Measurements from ENCODE around the gene LLGL2.
"Not testable (repeated sequence)": the region's sequence is repeated elsewhere in the genome, so short reads cannot be mapped to it uniquely, and the experiment has no call there.

The LLGL2 gene

GRCh38 chr17:75572713-75573539 lies 47.4 kb downstream of the LLGL2 start:
- no peak for DNase-seq

DNA sequence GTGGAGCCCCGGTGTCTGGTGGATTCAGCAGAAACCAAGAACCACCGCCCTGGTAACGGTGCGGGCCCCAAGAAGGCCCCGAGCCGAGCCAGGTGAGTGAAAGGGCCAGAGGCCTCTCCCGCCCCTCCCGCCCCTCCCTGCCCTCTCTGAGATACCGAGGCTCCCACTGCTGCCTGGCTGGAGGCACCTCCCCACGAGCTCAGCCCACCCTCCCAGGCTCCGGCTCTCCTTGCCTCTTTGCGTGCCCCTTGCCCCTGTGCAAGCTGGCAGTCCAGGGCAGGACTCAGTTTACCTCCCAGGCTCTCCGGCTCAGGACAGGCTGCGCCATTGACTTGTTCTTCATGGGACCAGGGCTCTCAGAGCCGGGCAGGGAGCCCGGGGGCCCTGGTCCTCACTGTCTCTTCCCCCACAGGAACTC lies 48.1 kb downstream of the LLGL2 start:
- DNase-seq: no peak

DNA sequence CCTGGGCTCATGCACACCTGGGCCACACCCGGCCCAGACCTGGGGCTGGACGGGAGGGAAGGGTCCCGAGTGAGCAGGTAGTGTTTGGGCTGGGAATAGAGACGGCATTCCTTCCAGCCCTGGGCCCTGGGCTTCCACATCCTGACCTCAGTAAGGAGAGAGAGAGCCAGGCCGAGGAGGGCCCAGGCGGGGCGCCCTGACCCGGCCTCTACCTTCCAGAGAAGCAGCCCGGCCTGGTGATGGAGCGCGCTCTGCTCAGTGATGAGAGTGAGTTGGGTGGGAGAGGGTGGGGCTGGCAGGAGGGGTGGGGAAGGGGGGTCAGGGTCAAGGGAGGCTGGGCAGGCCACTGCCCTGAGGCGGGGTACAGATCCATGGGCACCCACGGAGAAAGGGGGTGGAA lies 48.5 kb downstream of the LLGL2 start:
- no peak for DNase-seq

GRCh38 chr17:75574404-75575036 lies 49.0 kb downstream of the LLGL2 start:
- no peak for DNase-seq

- DNase-seq: no peak
Observed at GRCh38 chr17:75575197-75575596, 49.7 kb downstream of the LLGL2 start.

GRCh38 chr17:75575728-75576127 lies 50.2 kb downstream of the LLGL2 start:
- no peak for DNase-seq

- no peak for DNase-seq
Observed at GRCh38 chr17:75576661-75577060, 51.2 kb downstream of the LLGL2 start.

DNA sequence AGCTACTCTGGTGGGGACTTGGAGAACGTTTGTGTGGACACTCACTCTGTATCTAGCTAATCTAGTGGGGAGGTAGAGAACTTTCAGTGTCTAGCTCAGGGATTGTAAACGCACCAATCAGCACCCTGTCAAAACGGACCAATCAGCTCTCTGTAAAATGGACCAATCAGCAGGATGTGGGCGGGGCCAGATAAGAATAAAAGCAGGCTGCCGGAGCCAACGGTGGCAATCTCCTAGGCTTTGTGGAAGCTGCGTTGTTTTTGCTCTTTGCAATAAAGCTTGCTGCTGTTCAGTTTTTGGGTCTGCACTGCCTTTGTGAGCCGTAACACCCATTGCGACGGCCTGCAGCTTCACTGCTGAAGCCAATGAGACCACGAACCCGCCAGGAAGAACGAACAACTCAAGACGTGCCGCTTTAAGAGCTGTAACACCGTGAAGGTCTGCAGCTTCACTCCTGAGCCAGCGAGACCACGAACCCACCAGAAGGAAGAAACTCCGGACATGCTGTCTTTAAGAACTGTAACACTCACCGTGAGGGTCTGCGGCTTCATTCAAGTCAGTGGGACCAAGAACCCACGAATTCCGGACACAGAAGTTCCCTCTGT lies 55.7 kb downstream of the LLGL2 start:
- peak; percentile 58 for DNase-seq

DNA sequence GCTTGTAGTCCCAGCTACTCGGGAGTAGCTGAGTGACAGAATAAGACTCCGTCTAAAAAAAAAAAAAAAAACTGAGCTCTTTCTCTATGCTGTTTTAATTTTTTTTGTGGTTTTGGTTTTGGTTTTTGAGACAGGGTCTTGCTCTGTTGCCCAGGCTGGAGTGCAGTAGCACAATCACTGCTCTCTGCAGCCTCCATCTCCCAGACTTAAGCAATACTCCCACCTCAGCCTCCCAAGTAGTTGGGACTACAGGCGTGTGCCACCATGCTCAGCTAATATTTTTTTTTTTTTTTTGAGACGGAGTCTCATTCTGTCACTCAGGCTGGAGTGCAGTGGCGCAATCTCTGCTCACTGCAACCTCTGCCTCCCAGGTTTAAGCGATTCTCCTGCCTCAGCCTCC lies 57.7 kb downstream of the LLGL2 start:
- not testable (repeated sequence) for DNase-seq

DNA sequence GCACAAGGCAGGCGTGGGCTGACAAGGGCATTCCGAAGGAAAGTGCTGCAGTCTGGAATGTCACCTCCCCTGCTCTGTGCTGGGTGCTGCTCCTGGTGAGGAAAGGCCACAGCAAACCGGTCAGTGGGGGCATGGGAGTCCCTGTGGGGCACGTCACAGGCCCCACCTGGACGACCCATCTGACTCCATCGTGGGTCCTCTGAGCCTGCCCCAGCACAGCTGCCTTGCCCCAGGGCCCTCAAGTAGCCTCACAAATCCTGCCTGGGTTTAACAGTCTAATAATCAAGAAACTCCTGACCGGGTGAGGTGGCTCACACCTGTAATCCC lies 59.3 kb downstream of the LLGL2 start:
- DNase-seq: no peak

- DNase-seq: peak; percentile 80
Observed at GRCh38 chr17:75587675-75588595, 62.4 kb downstream of the LLGL2 start, which contains the start of gene MYO15B. TSS of gene MYO15B (plus strand) at chr17:75587800. CDS start at chr17:75588058, 258 bp downstream.

GRCh38 chr17:75588596-75589011 lies 63.1 kb downstream of the LLGL2 start:
- DNase-seq: no peak

GRCh38 chr17:75589012-75589918 lies 63.8 kb downstream of the LLGL2 start:
- DNase-seq: peak; percentile 99

DNA sequence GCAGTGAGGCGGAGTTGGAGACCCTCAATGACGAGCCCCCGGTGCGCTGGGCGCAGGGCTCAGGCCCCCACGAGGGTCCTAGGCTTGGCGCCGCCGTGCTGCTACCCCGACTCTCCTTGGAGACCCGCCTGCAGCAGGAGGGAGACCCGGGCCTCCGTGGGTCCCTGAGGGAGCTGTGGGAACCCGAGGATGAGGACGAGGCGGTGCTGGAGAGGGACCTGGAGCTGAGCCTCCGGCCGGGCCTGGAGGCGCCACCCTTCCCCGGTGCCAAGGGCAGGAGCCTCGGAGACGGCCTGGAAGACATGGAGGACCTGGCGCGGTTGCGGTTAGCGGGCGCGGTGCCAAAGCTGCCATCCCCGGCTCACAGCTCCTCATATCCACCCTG lies 64.4 kb downstream of the LLGL2 start:
- DNase-seq: no peak

DNA sequence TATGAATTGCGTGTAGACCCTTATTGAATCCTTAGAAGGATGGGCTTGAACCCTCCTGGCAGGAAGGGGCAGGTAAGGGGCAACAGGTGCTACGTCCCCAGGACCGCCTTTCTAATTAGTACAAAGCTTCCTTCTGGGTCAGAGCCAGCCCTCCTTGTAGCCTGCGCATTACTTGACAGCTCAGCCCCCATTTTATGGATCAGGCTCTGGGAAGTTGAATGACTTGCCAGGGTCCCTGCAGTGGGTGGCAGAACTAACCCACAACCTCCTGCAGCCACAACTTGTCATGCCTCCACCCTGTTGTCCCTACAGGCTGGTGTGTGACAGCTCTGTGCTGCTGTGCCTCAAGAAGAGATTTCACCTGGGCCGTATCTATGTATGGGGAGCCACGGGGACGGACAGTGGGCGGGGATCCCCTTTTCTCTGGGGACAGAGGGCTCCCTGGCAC lies 64.8 kb downstream of the LLGL2 start:
- DNase-seq: no peak

DNA sequence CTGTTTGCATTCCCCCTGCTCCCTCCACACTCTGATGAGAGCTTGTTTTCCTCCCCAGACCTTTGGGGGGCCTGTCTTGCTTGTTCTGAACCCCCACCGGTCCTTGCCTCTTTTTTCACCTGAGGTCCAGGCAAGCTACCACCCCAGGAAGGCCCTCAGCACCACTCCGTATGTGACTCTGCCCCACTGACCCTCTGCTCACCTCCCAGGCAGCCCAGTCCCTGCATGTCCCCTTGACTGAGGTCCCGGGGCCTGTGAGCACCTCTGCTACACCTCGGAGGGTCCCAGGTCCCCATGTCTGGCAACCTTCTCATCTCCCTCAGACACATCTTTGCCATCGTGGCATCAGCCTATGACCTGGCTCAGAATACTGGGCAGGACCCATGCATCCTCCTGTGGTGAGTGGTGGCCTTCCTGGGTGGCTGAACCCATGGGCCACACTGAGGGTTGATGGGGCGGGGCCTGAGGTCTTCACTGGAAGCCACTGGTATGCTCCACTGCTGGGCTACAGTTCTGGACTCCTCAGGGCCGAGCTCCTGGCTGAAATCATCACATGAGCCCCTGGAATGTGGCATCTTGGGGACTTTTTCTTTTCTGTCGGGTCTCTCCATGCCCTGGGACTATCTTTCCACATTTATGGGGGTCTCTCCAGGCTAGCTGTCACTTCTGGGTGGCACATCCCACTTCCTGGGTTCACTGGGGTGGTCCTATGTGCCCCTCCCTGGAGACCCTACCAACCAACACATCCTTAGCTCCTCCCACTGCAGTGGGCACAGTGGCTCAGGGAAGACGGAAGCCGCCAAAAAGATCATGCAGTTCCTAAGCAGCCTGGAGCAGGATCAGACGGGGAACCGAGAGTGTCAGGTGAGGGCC lies 65.6 kb downstream of the LLGL2 start:
- no peak for DNase-seq

DNA sequence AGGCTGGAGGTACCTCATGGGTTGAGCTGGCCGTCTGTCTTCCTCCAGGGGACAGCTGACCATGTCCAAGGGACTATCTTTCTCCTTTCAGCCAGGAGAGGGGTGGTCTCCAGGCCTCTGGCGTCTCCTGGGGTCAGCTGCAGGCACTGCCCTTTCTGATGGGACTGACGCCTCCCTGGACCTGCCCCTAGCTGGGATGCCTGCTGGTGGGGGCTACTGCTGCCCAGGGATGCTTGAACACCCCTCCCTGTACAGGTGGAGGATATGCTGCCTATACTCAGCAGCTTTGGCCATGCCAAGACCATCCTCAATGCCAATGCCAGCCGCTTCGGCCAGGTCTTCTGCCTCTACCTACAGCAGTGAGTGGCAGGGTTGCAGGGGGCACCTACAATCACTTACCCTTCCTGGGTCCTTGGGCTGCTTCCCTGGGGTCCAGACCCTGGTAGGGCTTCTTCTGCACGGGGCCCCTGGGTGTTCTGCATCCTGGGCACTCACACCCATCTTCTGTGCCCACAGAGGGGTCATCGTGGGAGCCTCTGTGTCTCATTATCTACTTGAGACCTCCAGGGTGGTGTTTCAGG lies 66.3 kb downstream of the LLGL2 start:
- no peak for DNase-seq

DNA sequence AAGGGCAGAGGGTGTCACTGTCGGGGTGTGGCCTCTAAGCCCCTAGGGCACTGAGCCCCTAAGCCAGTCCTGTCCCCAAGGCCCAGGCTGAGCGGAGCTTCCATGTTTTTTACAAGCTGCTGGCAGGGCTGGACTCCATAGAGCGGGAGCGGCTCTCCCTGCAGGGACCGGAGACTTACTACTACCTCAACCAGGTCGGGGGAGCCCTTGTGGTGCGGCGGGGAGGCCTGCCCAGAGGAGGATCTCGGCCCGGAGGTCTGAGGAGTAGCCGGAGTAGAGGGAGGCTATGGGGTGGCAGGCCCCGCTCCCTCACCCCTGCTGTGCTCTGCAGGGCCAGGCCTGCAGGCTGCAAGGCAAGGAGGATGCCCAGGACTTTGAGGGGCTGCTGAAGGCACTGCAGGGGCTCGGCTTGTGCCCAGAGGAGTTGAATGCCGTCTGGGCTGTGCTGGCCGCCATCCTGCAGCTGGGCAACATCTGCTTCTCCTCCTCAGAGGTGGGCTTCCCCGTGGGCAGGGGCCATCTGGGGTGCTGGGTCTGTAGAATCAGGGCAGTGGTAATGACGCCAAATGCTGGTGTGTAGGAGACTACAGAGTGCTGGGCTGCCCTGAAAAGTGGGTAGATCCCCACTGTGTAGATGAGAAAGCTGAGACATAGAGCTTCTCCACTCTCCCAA lies 67.0 kb downstream of the LLGL2 start:
- DNase-seq: no peak

DNA sequence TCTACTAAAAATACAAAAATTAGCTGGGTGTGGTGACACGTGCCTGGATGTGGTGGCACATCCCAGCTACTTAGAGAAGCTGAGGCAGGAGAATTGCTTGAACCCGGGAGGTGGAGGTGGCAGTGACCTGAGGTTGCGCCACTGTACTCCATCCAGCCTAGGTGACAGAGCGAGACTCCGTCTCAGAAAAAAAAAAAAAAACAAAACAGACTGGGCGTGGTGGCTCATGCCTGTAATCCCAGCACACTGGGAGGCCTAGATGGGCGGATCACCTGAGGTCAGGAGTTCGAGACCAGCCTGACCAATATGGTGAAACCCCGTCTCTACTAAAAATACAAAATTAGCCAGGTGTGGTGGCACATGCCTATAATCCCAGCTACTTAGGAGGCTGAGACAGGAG lies 67.9 kb downstream of the LLGL2 start:
- not testable (repeated sequence) for DNase-seq

Measured in CD4-positive, alpha-beta T cell treated with Interleukin-17A for 4 hours (primary cell).